IPS DF 4.7 (cell line): ENCODE data around the gene SLC39A3.
"Not testable (repeated sequence)": the region's sequence is repeated elsewhere in the genome, so short reads cannot be mapped to it uniquely, and the experiment has no call there.

ENCODE experiments used
- DNase-seq: peaks from one replicate; pipeline ENCODE4 v3.0.0-alpha.2; 2013; ENCODE audit warnings: low spot score; ENCODE audit errors: extremely low read depth

Gene SLC39A3

GRCh38 chr19:2723345-2723715 is 16.5 kb downstream of the SLC39A3 start:
- DNase-seq, result no peak

- DNase-seq, result no peak
Measured at GRCh38 chr19:2722541-2723344, 17.1 kb downstream of the SLC39A3 start.

DNA sequence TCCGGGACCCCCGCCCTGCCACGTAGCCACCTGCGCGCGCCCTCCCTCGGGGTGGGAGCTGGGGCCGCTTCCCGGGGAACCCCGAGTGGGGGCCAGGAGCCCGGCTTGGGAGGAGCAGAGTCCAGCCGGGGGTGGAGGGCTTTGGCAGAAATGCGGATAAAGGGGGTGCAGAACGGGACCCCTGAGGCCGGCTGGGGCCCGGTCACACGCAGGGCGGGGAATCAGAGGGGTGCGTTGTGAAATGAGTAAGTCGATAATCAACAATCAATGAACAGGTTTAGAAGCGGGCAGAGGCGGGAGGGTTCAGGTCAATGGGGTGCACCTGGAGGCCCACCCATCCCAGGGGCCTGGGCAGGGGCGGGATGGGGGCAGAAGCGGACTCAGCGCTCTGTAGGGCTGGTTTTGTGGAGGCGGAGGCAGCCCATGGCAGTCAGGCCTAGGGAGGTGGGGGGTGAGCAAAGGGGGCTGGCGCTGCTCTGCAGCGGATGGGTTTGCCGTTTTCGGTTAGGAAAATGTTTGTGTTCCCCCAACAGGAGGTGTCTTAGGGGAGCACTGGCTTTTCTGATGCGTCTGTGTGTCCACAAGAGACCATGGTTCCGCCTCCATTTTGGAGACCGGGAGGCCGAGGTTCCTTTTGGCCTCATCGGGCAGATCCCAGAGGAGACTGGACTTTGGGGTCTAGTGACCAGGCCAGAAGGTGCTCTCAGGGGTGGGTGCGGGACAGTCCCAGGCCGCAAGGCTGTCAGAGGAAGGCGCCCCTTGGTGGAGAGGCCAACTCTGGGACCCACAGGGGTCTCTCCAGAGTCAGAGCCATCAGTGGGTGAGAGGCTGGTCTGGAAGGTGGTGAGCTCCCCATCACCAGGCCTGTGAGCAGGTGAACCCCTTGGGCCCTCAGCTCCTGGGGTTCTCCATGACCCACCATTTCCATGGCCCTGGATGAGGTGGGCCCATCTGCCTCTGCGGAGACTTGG is 18.0 kb downstream of the SLC39A3 start:
- no peak for DNase-seq

DNA sequence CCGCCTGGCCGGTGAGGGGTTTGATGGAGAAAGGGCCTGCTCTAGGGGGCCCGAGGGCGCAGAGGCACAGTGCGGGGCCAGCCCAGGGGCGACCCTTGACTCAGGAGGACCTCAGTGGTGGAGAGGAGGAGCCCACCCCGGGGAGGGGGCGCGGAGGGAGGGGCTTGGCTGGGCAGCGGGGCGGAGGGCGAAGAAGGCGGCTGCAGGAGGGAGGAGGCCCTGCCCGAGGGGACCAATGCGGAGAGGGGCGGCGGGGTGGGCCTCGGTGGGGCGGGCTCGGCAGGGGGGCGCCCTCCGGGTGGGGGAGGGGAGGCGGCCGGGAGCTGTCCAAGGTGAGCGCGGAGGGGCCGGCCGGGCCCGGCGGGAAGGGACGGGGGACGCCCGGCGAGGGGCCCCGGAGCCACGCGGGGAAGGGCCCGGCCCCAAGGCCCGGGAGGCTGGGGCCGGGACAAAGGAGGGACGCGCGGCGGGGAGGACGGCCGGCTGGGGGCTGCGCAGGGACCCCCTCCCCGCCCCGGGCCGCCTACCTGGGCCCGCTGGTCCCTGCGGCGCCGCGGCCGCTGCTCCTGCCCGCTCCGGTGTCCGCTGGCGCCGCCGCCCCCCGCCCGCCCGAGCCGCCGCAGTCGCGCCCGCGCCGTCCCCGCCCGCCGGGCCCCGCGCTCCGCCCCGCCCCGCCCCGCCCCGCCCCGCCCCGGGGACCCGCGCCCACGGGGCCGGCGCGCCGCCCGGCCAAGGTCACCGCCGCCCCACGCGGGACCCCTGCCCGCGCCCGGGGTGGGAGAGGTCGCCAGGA is 18.8 kb downstream of the SLC39A3 start, which contains the start of gene DIRAS1:
Gene DIRAS1 (minus strand): TSS at position 596 of the 793 bp plus-strand sequence. CDS start 3,566 bp downstream, outside the sequence.
- no peak for DNase-seq

DNA sequence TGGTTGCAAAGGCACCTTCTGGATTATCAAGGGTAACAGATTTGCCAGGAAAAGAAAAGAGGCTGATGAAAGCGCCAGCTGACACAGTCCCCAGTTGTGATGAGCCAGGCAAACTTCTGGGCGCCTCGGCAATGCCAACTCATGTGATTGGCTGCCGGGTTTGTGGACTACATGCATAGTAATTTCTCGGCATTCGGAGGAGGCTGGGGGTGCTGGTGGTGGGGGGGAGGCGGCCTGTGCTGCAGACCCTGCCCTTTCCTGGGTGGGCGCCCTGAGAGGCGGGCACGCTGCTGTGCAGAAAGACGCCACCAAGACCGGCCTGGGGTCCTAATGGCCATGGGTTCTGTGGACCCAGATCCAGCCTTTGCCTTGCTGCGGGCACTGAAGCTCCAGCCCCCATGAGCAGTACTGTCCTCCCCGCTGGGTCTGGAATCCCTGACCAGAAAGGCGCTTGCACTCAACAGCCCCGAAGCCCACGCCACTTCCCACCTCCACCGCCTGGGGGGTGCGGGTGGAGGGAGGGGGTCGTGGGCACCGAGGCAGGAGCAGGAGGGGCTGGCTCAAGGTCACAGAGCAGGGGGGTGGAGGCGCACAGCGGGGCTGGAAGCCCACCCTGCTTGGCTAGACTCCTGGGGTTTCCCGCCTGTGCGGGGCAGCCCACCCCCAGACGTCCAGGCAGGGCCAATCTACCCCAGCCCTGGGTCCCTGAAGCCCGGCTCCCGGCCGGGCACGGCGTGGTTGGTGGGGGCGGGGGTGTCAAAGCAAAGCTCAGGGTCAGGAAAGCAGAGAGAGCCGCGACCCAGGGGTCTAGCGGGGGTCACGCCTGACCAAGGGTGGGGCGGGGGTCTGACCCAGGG is 19.7 kb downstream of the SLC39A3 start:
- DNase-seq, result no peak

GRCh38 chr19:2719232-2719735 is 20.5 kb downstream of the SLC39A3 start:
- DNase-seq, result no peak

- DNase-seq, result no peak
Measured at GRCh38 chr19:2717638-2718541, 21.9 kb downstream of the SLC39A3 start.

DNA sequence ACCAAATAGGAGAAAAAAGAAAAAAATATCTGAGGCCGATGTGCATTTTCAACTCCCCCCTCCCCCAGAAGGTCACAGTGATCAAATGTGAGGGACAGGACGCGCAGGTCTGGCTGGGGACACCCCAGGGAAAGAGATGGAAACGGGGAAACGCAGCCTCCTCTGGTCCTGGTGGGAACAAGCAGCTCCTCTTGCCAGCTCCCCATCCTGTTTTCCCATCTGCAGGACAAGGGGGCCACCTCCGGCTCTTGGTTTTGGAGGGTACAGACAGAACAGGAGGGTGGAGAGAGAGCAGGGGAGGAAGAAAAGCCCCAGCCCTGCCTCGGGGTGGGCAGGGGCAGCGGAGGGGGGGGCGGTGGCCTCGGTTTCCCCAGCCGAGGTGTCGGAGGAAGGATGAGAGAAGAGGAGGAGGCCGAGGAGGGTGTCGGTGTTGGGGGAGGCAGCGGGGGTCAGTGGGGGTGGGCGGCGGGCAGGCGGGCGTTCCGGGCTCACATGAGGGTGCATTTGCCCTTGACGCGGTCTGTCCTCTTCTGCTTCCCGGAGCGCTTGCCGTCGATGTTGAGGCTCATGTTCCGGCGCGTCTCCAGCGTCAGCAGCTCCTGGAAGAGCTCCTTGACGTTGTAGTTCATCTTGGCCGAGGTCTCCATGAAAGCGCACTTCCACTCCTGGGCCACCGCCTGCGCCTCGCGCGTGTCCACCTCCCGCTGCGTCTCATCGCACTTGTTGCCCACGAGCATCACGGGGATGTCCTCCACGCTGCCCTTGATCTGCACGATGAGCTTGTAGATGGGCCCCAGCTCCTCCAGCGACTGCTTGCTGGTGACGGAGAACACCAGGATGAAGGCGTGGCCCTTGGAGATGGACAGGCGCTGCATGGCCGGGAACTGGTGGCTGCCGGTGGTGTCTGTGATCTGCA is 22.8 kb downstream of the SLC39A3 start:
- DNase-seq, result no peak

- DNase-seq, result no peak
Measured at GRCh38 chr19:2716275-2716650, 23.6 kb downstream of the SLC39A3 start.

- DNase-seq, result no peak
Measured at GRCh38 chr19:2715470-2716274, 24.1 kb downstream of the SLC39A3 start.

DNA sequence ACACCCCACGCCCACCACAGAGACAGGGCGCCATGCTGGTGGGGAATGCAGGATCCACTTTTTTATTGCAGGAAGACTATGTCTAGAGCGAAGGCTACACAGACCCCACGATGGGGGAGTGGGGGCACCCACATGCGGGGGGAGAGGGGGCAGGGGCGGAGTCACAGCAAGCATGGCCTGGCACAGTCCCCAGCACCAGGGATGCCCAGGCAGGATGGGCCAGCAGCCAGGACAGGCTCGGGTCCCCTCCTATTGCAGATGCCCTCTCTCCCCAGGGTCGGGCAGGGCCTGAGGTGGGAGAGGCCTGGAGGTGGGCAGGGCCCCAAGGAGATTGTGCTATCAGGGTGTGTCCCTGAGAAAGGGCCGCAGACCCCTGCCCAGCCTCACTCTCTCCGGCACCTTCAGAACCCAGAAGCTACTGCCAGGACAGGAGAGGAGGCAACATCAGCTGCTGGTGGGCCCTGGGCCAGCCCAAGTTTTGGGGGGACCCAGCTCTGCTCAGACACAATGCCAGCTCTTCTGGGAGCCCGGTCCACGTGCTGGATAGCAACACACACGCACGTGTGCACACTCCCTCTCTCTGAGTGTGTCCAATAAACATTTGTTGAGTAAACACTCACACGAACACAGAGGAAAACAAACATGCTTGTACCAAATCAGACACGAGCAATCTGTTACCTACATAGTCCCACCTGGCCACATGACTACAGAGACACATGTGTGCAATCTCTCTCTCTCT is 25.1 kb downstream of the SLC39A3 start:
- no peak for DNase-seq

DNA sequence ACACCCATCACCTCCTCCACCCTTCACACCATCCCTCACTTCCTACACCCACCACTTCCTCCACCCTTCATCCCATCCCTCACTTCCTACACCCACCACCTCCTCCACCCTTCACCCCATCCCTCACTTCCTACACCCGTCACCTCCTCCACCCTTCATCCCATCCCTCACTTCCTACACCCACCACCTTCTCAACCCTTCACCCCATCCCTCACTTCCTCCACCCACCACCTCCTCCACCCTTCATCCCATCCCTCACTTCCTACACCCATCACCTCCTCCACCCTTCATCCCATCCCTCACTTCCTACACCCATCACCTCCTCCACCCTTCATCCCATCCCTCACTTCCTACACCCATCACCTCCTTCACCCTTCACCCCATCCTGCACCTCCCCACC is 25.7 kb downstream of the SLC39A3 start:
- DNase-seq, result not testable (repeated sequence)

DNA sequence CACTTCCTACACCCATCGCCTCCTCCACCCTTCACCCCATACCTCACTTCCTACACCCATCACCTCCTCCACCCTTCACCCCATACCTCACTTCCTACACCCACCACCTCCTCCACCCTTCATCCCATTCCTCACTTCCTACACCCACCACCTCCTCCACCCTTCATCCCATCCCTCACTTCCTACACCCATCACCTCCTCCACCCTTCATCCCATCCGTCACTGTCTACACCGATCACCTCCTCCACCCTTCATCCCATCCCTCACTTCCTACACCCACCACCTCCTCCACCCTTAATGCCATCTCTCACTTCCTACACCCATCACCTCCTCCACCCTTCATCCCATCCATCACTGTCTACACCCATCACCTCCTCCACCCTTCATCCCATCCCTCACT is 26.6 kb downstream of the SLC39A3 start:
- DNase-seq, result not testable (repeated sequence)

GRCh38 chr19:2711875-2712205 is 28.0 kb downstream of the SLC39A3 start:
- DNase-seq, result no peak

DNA sequence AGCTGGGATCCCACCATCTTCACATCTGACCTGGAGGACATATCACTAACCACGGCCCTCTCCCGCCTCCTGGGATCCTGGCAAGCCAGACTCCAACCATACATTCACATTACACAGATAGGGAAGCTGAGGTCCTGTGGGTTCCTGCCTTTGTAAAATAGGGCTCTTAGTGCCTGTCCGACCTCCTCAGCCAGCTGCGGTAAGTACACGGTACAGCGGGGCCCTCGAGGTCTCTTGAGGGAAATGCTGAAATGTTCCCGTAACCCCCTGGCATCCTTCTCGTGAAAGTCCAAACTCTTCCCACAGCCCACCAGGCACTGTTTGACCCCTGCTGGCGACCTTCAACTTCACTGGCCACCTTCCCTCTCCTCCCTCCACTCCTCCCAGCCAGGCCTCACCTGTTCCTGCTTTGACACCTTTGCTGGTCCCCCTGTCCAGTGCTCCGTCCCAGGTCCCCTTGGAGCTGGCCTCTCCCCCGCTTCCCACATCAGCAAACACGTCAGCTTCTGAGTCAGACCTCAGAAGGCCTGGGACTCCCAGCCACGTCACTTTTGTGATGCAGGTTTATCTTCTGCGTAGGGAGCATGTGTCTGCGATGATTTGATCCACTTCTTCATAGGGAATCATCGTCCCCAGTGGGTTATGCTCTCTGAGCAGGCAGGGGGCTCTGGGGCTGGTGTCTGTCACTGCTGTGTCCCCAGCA is 28.5 kb downstream of the SLC39A3 start:
- no peak for DNase-seq

DNA sequence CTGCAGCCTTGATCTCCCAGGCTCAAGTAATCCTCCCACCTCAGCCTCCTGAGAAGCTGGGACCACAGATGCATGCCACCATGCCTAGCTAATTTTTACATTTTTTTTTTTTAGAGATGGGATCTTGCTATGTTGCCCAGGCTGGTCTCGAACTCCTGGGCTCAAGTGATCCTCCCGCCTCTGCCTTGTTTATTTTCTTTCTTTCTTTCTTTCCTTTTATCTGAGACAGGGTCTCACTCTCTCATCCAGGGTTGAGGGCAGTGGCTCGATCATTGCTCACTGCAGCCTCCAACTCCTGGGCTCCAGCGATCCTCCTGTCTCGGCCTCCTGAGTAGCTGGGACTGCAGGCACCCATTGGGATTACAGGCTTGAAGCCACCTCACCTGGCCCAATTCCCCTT is 33.6 kb downstream of the SLC39A3 start:
- no peak for DNase-seq
